Measurements from ENCODE around the gene EPS8.

EPS8 gene

GRCh38 chr12:15581006-15581405 is 208.2 kb downstream of the EPS8 start:
- H3K4me3 ChIP-seq (replicated peaks; ENCODE audit: low read depth, low read length) = no peak overlapping the region
- peak; percentile 44 for DNase-seq (ENCODE audit: low read depth)
- TF ChIP-seq CTCF (IDR thresholded peaks at IDR 0.05; ENCODE audit: low read length, missing control alignments) = no peak

GRCh38 chr12:15580431-15580830 is 208.8 kb downstream of the EPS8 start:
- TF ChIP-seq CTCF (IDR thresholded peaks at IDR 0.05; ENCODE audit: low read length, missing control alignments) = no peak
- no peak for DNase-seq (ENCODE audit: low read depth)
- H3K4me3 ChIP-seq (replicated peaks; ENCODE audit: low read depth, low read length) = no peak overlapping the region

- H3K4me3 ChIP-seq (replicated peaks; ENCODE audit: low read depth, low read length) = no peak overlapping the region
- no peak for TF ChIP-seq CTCF (IDR thresholded peaks at IDR 0.05; ENCODE audit: low read length, missing control alignments)
- DNase-seq (ENCODE audit: low read depth) = no peak
Observed at GRCh38 chr12:15575671-15576541, 213.3 kb downstream of the EPS8 start.

GRCh38 chr12:15574353-15574752 is 214.8 kb downstream of the EPS8 start:
- H3K4me3 ChIP-seq (replicated peaks; ENCODE audit: low read depth, low read length) = no peak overlapping the region
- TF ChIP-seq CTCF (IDR thresholded peaks at IDR 0.05; ENCODE audit: low read length, missing control alignments) = no peak
- DNase-seq (ENCODE audit: low read depth) = no peak
